Endometrium (tissue), 2 donors: ENCODE data around the gene LASP1.
"Not testable (repeated sequence)": the region's sequence is repeated elsewhere in the genome, so short reads cannot be mapped to it uniquely, and the experiment has no call there.

Source experiments
- FAIRE-seq: peaks from 2 replicates; lab custom pipeline; 2012; peaks lifted over from hg19 to GRCh38; lab: Jason Lieb, UNC
- donor health status: control.
- donor health status: control.

LASP1 gene

GRCh38 chr17:38910325-38910724, 40.5 kb downstream of the LASP1 start:
- FAIRE-seq, result no peak

GRCh38 chr17:38911081-38911730, 41.3 kb downstream of the LASP1 start:
- FAIRE-seq, result no peak

GRCh38 chr17:38911731-38912081, 41.8 kb downstream of the LASP1 start:
- not testable (repeated sequence) for FAIRE-seq

- FAIRE-seq, result no peak
These were observed 42.5 kb downstream of the LASP1 start for GRCh38 chr17:38912221-38912813.

GRCh38 chr17:38914741-38915638, 45.1 kb downstream of the LASP1 start:
- no peak for FAIRE-seq

- FAIRE-seq, result no peak
These were observed 45.8 kb downstream of the LASP1 start for GRCh38 chr17:38915639-38915995.

- no peak for FAIRE-seq
These were observed 46.9 kb downstream of the LASP1 start for GRCh38 chr17:38916771-38917170.

- FAIRE-seq, result no peak
These were observed 47.4 kb downstream of the LASP1 start for GRCh38 chr17:38917259-38917658.

GRCh38 chr17:38918129-38918913, 48.5 kb downstream of the LASP1 start:
- no peak for FAIRE-seq

- no peak for FAIRE-seq
These were observed 49.1 kb downstream of the LASP1 start for GRCh38 chr17:38918916-38919315.

GRCh38 chr17:38919316-38920078, 49.6 kb downstream of the LASP1 start:
- FAIRE-seq, result no peak

- FAIRE-seq, result no peak
These were observed 50.8 kb downstream of the LASP1 start for GRCh38 chr17:38920374-38921291.

GRCh38 chr17:38921756-38922411, 52.0 kb downstream of the LASP1 start:
- no peak for FAIRE-seq

GRCh38 chr17:38922538-38923297, 52.9 kb downstream of the LASP1 start:
- FAIRE-seq, result no peak

GRCh38 chr17:38925263-38925995, 55.6 kb downstream of the LASP1 start, which contains the start of gene LASP1NB:
Gene LASP1NB (plus strand): TSS chr17:38925614.
- no peak for FAIRE-seq

- FAIRE-seq, result no peak
These were observed 56.6 kb downstream of the LASP1 start for GRCh38 chr17:38926293-38927070.

GRCh38 chr17:38930782-38931181, 60.9 kb downstream of the LASP1 start:
- FAIRE-seq, result not testable (repeated sequence)

GRCh38 chr17:38933962-38934361, 64.1 kb downstream of the LASP1 start:
- FAIRE-seq, result not testable (repeated sequence)
